Calu3 (cell line): Measurements from ENCODE around the gene MGAM2. TPM values are rescaled to one million over a fixed set of nuclear protein-coding genes. Genes with fewer than 3 reads are reported as not detected.

Experiments used
- BruUV-seq: library from RNA; stranded (reverse); fragments of 400-500 nt; replicated peaks from 2 replicates; lab custom pipeline; 2021; lab: Mats Ljungman, UMichigan
- CTCF ChIA-PET: fragments of 300-600 bp; sonication (Branson Sonifier 250); formaldehyde crosslinking; loops from one replicate; lab custom pipeline; 2022; ENCODE audit warnings: antibody characterized with exemption; lab: Charles Lee
- DNase-seq: peaks from one replicate; pipeline ENCODE4 v3.0.0; 2022
- H3K27ac Mint-ChIP-seq: one replicate; pipeline ENCODE4 v1.8.0; 2022; ENCODE audit warnings: mixed read lengths; ENCODE audit not compliant: unreplicated experiment
- H3K27me3 Mint-ChIP-seq: one replicate; pipeline ENCODE4 v1.8.0; 2022; ENCODE audit warnings: mixed read lengths; ENCODE audit not compliant: unreplicated experiment
- H3K36me3 Mint-ChIP-seq: one replicate; pipeline ENCODE4 v1.8.0; 2022; ENCODE audit warnings: mild to moderate bottlenecking, moderate library complexity, mixed read lengths; ENCODE audit not compliant: insufficient read depth, unreplicated experiment
- H3K4me1 Mint-ChIP-seq: one replicate; pipeline ENCODE4 v1.8.0; 2022; ENCODE audit warnings: mild to moderate bottlenecking, low read depth, mixed read lengths; ENCODE audit not compliant: unreplicated experiment
- H3K4me3 Mint-ChIP-seq: one replicate; pipeline ENCODE4 v1.8.0; 2022; ENCODE audit warnings: mild to moderate bottlenecking, low read depth, moderate library complexity, mixed read lengths; ENCODE audit not compliant: unreplicated experiment
- H3K9me3 Mint-ChIP-seq: one replicate; pipeline ENCODE4 v1.8.0; 2022; ENCODE audit warnings: low read depth, mixed read lengths; ENCODE audit not compliant: unreplicated experiment
- CTCF ChIP-seq: fragments of 200-600 bp; IDR thresholded peaks from one replicate; pipeline ENCODE4 v1.8.0; 2022; ENCODE audit warnings: antibody characterized with exemption; ENCODE audit not compliant: unreplicated experiment
- intact Hi-C: fragments of 100-400 bp; cut with micrococcal nuclease; formaldehyde crosslinking; loops from one replicate; pipeline ENCODE4 v1.10.0; 2022; ENCODE audit not compliant: unreplicated experiment
- total RNA-seq: library from RNA; stranded (reverse); gene quantifications from 2 replicates; pipeline ENCODE4 v1.2.3, GENCODE V29; 2022

MGAM2 gene
- total RNA-seq, 1 experiment from 2014 or later: 124 TPM

DNA sequence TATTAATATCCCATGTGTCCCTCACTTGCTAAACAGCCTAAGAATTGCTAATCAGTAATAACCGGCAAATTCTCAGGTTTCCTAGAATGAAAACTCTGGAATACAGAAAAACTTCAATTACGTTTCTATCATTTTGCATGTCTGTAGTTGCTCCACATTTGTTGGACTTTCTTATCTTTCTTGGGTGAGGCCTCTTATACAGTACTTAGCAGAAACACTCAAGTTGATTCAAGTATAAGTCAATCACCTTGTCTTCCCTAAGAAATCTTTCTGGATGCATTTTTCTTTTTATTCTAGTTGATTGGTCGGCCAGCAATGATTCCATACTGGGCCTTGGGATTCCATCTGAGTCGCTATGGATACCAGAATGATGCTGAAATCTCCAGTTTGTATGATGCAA lies 61.4 kb downstream of the MGAM2 start:
- Mint-ChIP-seq H3K27me3 (no peaks in the 10 kb centered on the region), H3K4me3 (no peak overlapping the region)
- intact Hi-C loops: loop anchor here (5.0 kb wide), 1 partner anchor 196 kb away; no protein-coding TSS in a partner anchor

DNA sequence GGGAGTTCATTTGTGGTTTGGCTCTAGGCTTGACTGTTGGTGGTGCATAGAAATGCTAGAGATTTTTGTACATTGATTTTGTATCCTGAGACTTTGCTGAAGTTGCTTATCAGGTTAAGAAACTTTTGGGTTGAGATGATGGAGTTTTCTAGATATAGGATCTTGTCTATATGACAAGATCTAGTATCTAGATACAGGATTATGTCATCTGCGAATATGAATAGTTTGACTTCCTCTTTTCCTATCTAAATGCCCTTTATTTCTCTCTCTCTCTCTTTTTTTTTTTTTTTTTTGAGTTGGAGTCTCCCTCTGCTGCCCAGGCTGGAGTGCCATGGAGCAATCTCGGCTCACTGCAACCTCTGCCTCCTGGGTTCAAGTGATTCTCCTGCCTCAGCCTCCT lies 62.9 kb downstream of the MGAM2 start:
- intact Hi-C loops: loop anchor here (5.0 kb wide), 1 partner anchor 197 kb away; no protein-coding TSS in a partner anchor
- Mint-ChIP-seq H3K36me3 (peaks cover 23% of the 10 kb centered on the region), H3K4me3 (no peak overlapping the region), H3K9me3 (no peaks in the 10 kb centered on the region), H3K4me1 (peaks cover 12% of the 10 kb centered on the region), H3K27ac (no peak overlapping the region), H3K27me3 (no peaks in the 10 kb centered on the region)
- BruUV-seq: no TSS peak
- no peak for DNase-seq
- no peak for TF ChIP-seq CTCF
- CTCF ChIA-PET: no interaction called here

More for the DNA sequence above, 61.4 kb downstream of the MGAM2 start:
- H3K27ac Mint-ChIP-seq: no peak overlapping the region
- peaks cover 14% of the 10 kb centered on the region for H3K4me1 Mint-ChIP-seq
- no peaks in the 10 kb centered on the region for H3K9me3 Mint-ChIP-seq
- no peak for DNase-seq
- H3K36me3 Mint-ChIP-seq: peaks cover 26% of the 10 kb centered on the region
- TF ChIP-seq CTCF: no peak
- no TSS peak for BruUV-seq
- CTCF ChIA-PET: no interaction called here

DNA sequence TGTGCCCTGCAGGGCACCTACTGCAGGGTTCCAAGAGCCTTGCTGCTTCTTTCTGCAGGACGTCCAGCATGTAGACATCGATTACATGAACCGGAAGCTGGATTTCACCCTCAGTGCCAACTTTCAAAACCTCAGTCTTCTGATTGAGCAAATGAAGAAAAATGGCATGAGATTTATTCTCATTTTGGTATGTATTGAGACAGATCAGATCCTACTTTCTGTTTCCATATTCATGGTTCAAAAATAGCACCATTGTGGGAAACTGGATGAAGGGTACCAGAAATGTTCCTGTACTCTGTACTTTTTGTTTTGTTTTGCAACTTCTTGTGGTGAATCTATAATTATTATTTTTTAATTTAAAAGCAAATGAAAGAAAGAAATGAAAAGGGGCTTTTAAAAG lies 64.1 kb downstream of the MGAM2 start:
- intact Hi-C loops: no loop called here
- DNase-seq: no peak
- Mint-ChIP-seq H3K36me3 (peaks cover 25% of the 10 kb centered on the region), H3K9me3 (no peaks in the 10 kb centered on the region), H3K4me3 (no peak overlapping the region), H3K4me1 (peaks cover under 1% of the 10 kb centered on the region), H3K27me3 (no peaks in the 10 kb centered on the region), H3K27ac (peak overlapping the region; percentile 13)
- no TSS peak for BruUV-seq
- TF ChIP-seq CTCF: no peak
- CTCF ChIA-PET: no interaction called here

DNA sequence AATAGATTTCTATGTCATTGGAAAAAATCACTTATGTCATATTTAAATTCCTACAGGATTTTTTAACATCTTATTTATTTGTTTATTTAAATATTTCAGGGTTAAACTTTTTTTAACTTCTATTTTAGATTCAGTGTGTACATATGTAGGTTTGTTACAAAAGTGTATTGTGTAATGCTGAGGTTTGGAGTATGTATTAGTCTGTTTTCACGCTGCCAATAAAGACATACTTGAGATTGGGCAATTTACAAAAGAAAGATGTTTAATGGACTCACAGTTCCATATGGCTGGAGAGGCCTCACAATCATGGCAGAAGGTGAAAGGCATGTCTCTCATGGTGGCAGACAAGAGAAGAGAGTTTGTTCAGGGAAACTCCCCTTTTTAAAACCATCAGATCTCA lies 65.4 kb downstream of the MGAM2 start:
- intact Hi-C loops: no loop called here
- no peak for DNase-seq
- Mint-ChIP-seq H3K36me3 (peaks cover 30% of the 10 kb centered on the region), H3K27me3 (no peaks in the 10 kb centered on the region), H3K4me3 (no peak overlapping the region), H3K27ac (no peak overlapping the region), H3K9me3 (no peaks in the 10 kb centered on the region), H3K4me1 (no peaks in the 10 kb centered on the region)
- no peak for TF ChIP-seq CTCF
- no TSS peak for BruUV-seq
- CTCF ChIA-PET: no interaction called here
